ENCODE measurements around the gene PDE8A.

The PDE8A gene

GRCh38 chr15:85155360-85155759, 173.7 kb downstream of the PDE8A start:
- Histone ChIP-seq H3K27me3 (ENCODE audit: insufficient read depth, low read depth, severe bottlenecking) (no peaks in the 10 kb centered on the region), H3K4me3 (ENCODE audit: low read depth, low read length) (no peak overlapping the region), H3K27ac (no peak overlapping the region), H3K9me3 (ENCODE audit: severe bottlenecking) (no peaks in the 10 kb centered on the region), H3K36me3 (no peaks in the 10 kb centered on the region)
- TF ChIP-seq CTCF (IDR thresholded peaks at IDR 0.05; ENCODE audit: low read depth, low read length) = no peak
- no peak for DNase-seq

GRCh38 chr15:85155857-85156256, 174.2 kb downstream of the PDE8A start:
- H3K36me3 ChIP-seq = no peaks in the 10 kb centered on the region
- H3K27ac ChIP-seq = no peak overlapping the region
- no peaks in the 10 kb centered on the region for H3K9me3 ChIP-seq (ENCODE audit: severe bottlenecking)
- no peak overlapping the region for H3K4me3 ChIP-seq (ENCODE audit: low read depth, low read length)
- no peak for DNase-seq
- TF ChIP-seq CTCF (IDR thresholded peaks at IDR 0.05; ENCODE audit: low read depth, low read length) = no peak
- no peaks in the 10 kb centered on the region for H3K27me3 ChIP-seq (ENCODE audit: insufficient read depth, low read depth, severe bottlenecking)

- H3K36me3 ChIP-seq = no peaks in the 10 kb centered on the region
- no peak overlapping the region for H3K27ac ChIP-seq
- H3K9me3 ChIP-seq (ENCODE audit: severe bottlenecking) = no peaks in the 10 kb centered on the region
- no peak for DNase-seq
- no peak overlapping the region for H3K4me3 ChIP-seq (ENCODE audit: low read depth, low read length)
- TF ChIP-seq CTCF (IDR thresholded peaks at IDR 0.05; ENCODE audit: low read depth, low read length) = no peak
- no peaks in the 10 kb centered on the region for H3K27me3 ChIP-seq (ENCODE audit: insufficient read depth, low read depth, severe bottlenecking)
These were observed 175.7 kb downstream of the PDE8A start for GRCh38 chr15:85157344-85157743.

- Histone ChIP-seq H3K9me3 (ENCODE audit: severe bottlenecking) (no peaks in the 10 kb centered on the region), H3K36me3 (no peaks in the 10 kb centered on the region), H3K27me3 (ENCODE audit: insufficient read depth, low read depth, severe bottlenecking) (no peaks in the 10 kb centered on the region), H3K4me3 (ENCODE audit: low read depth, low read length) (no peak overlapping the region), H3K27ac (no peak overlapping the region)
- TF ChIP-seq CTCF (IDR thresholded peaks at IDR 0.05; ENCODE audit: low read depth, low read length) = no peak
- no peak for DNase-seq
These were observed 180.6 kb downstream of the PDE8A start for GRCh38 chr15:85162237-85162636.

GRCh38 chr15:85164841-85165466, 183.3 kb downstream of the PDE8A start:
- no peak overlapping the region for H3K4me3 ChIP-seq (ENCODE audit: low read depth, low read length)
- H3K27ac ChIP-seq = no peak overlapping the region
- H3K27me3 ChIP-seq (ENCODE audit: insufficient read depth, low read depth, severe bottlenecking) = no peaks in the 10 kb centered on the region
- TF ChIP-seq CTCF (IDR thresholded peaks at IDR 0.05; ENCODE audit: low read depth, low read length) = no peak
- DNase-seq = no peak
- no peaks in the 10 kb centered on the region for H3K9me3 ChIP-seq (ENCODE audit: severe bottlenecking)
- H3K36me3 ChIP-seq = no peaks in the 10 kb centered on the region

- no peak for TF ChIP-seq CTCF (IDR thresholded peaks at IDR 0.05; ENCODE audit: low read depth, low read length)
- Histone ChIP-seq H3K27me3 (ENCODE audit: insufficient read depth, low read depth, severe bottlenecking) (no peaks in the 10 kb centered on the region), H3K36me3 (no peaks in the 10 kb centered on the region), H3K4me3 (ENCODE audit: low read depth, low read length) (no peak overlapping the region), H3K9me3 (ENCODE audit: severe bottlenecking) (peaks cover 11% of the 10 kb centered on the region), H3K27ac (no peak overlapping the region)
- no peak for DNase-seq
These were observed 185.9 kb downstream of the PDE8A start for GRCh38 chr15:85167568-85167967.
